Measurements from ENCODE around the gene DEFB125.
"Not testable (repeated sequence)": the region's sequence is repeated elsewhere in the genome, so short reads cannot be mapped to it uniquely, and the experiment has no call there.

The DEFB125 gene

GRCh38 chr20:117518-117917 lies 30.0 kb downstream of the DEFB125 start:
- Histone ChIP-seq H3K4me3 (replicated peaks; ENCODE audit: low read depth, low read length) (no peak overlapping the region), H3K36me3 (ENCODE audit: control insufficient read depth, insufficient read depth, low read length) (no peaks in the 10 kb centered on the region), H3K27me3 (replicated peaks; ENCODE audit: control insufficient read depth, insufficient read depth, low read length) (no peaks in the 10 kb centered on the region)
- no peak for DNase-seq (ENCODE audit: extremely low read depth, insufficient read length)
- TF ChIP-seq CTCF (IDR thresholded peaks at IDR 0.05; ENCODE audit: insufficient read depth, low read length, poor library complexity, severe bottlenecking): no peak

GRCh38 chr20:129786-130323 lies 42.4 kb downstream of the DEFB125 start:
- H3K27me3 ChIP-seq (replicated peaks; ENCODE audit: control insufficient read depth, insufficient read depth, low read length); DNase-seq (ENCODE audit: extremely low read depth, insufficient read length); H3K36me3 ChIP-seq (ENCODE audit: control insufficient read depth, insufficient read depth, low read length); H3K4me3 ChIP-seq (replicated peaks; ENCODE audit: low read depth, low read length): not testable (repeated sequence)

- peak; percentile 5 for DNase-seq (ENCODE audit: extremely low read depth, insufficient read length)
- Histone ChIP-seq H3K27me3 (replicated peaks; ENCODE audit: control insufficient read depth, insufficient read depth, low read length) (no peaks in the 10 kb centered on the region; the same call in 1 of the 2 replicates), H3K4me3 (replicated peaks; ENCODE audit: low read depth, low read length) (no peak overlapping the region), H3K36me3 (ENCODE audit: control insufficient read depth, insufficient read depth, low read length) (no peaks in the 10 kb centered on the region)
- peak; percentile 42 for TF ChIP-seq CTCF (IDR thresholded peaks at IDR 0.05; ENCODE audit: insufficient read depth, low read length, poor library complexity, severe bottlenecking)
Observed at GRCh38 chr20:137668-138490, 50.4 kb downstream of the DEFB125 start.

- H3K27me3 ChIP-seq (replicated peaks; ENCODE audit: control insufficient read depth, insufficient read depth, low read length): no peaks in the 10 kb centered on the region; the same call in 1 of the 2 replicates
- no peak for TF ChIP-seq CTCF (IDR thresholded peaks at IDR 0.05; ENCODE audit: insufficient read depth, low read length, poor library complexity, severe bottlenecking)
- H3K36me3 ChIP-seq (ENCODE audit: control insufficient read depth, insufficient read depth, low read length): no peaks in the 10 kb centered on the region
- no peak for DNase-seq (ENCODE audit: extremely low read depth, insufficient read length)
- no peak within 1 kb of the TSS for H3K4me3 ChIP-seq (replicated peaks; ENCODE audit: low read depth, low read length)
Observed at GRCh38 chr20:142290-142689, 54.8 kb downstream of the DEFB125 start, which contains the start of gene DEFB126. Gene DEFB126 (plus strand): TSS chr20:142590. CDS start chr20:142629, 39 bp downstream.

- Histone ChIP-seq H3K4me3 (replicated peaks; ENCODE audit: low read depth, low read length) (no peak overlapping the region), H3K36me3 (ENCODE audit: control insufficient read depth, insufficient read depth, low read length) (no peaks in the 10 kb centered on the region), H3K27me3 (replicated peaks; ENCODE audit: control insufficient read depth, insufficient read depth, low read length) (no peaks in the 10 kb centered on the region; the same call in 1 of the 2 replicates)
- no peak for TF ChIP-seq CTCF (IDR thresholded peaks at IDR 0.05; ENCODE audit: insufficient read depth, low read length, poor library complexity, severe bottlenecking)
- no peak for DNase-seq (ENCODE audit: extremely low read depth, insufficient read length)
Observed at GRCh38 chr20:145877-146276, 58.4 kb downstream of the DEFB125 start.

Measured in GM06990 (cell line).